Measurements from ENCODE around the gene CIAPIN1.

GRCh38 chr16:57390636-57391295 is 56.4 kb downstream of the CIAPIN1 start:
- no peak for TF ChIP-seq CTCF (conservative IDR thresholded peaks at IDR 0.05; ENCODE audit: low read depth, low read length)
- TF ChIP-seq RCOR1 (IDR thresholded peaks at IDR 0.05; ENCODE audit: insufficient replicate concordance, low read length), result no peak
- no peak for TF ChIP-seq POLR2A (IDR thresholded peaks at IDR 0.05; ENCODE audit: low read depth, low read length)
